ENCODE data around the gene RHBG. TPM values are rescaled to one million over a fixed set of nuclear protein-coding genes. Genes with fewer than 3 reads are reported as not detected.
"Not testable (repeated sequence)": the region's sequence is repeated elsewhere in the genome, so short reads cannot be mapped to it uniquely, and the experiment has no call there.

Gene RHBG
- total RNA-seq (2014; rRNA removed; shearing (Covaris generic)): 0.06 TPM in 1 of 2 replicates, not detected in the other

GRCh38 chr1:156368889-156369684 lies at the start of gene RHBG:
Gene RHBG (plus strand): TSS chr1:156369211. CDS start chr1:156369250, 39 bp downstream.
- DNase-seq (ENCODE audit: low spot score): no peak

- DNase-seq (ENCODE audit: low spot score): no peak
These were observed 49.3 kb upstream of the RHBG start for GRCh38 chr1:156319664-156320063.

- no peak for DNase-seq (ENCODE audit: low spot score)
These were observed 48.5 kb upstream of the RHBG start for GRCh38 chr1:156320560-156320959.

- not testable (repeated sequence) for DNase-seq (ENCODE audit: low spot score)
These were observed 45.8 kb upstream of the RHBG start for GRCh38 chr1:156323179-156323578.

- DNase-seq (ENCODE audit: low spot score): no peak
These were observed 32.8 kb upstream of the RHBG start for GRCh38 chr1:156336242-156336641.

GRCh38 chr1:156337052-156337887 lies 31.7 kb upstream of the RHBG start:
- DNase-seq (ENCODE audit: low spot score): no peak

GRCh38 chr1:156337888-156338179 lies 31.2 kb upstream of the RHBG start:
- no peak for DNase-seq (ENCODE audit: low spot score)

GRCh38 chr1:156338180-156338976 lies 30.6 kb upstream of the RHBG start, which contains the start of the genes CCT3 and TSACC:
Gene CCT3 (minus strand): TSS chr1:156338292. CDS start chr1:156338184, 108 bp downstream.
Gene TSACC (plus strand): TSS chr1:156338526. CDS start chr1:156339758, 1,232 bp downstream.
- peak; percentile 100 for DNase-seq (ENCODE audit: low spot score)

- DNase-seq (ENCODE audit: low spot score): no peak
These were observed 26.6 kb upstream of the RHBG start for GRCh38 chr1:156342166-156342955.

- no peak for DNase-seq (ENCODE audit: low spot score)
These were observed 24.6 kb upstream of the RHBG start for GRCh38 chr1:156344409-156344808.

GRCh38 chr1:156346035-156346434 lies 23.0 kb upstream of the RHBG start:
- not testable (repeated sequence) for DNase-seq (ENCODE audit: low spot score)

- DNase-seq (ENCODE audit: low spot score): no peak
These were observed 22.4 kb upstream of the RHBG start for GRCh38 chr1:156346636-156347035.

- DNase-seq (ENCODE audit: low spot score): no peak
These were observed 21.7 kb upstream of the RHBG start for GRCh38 chr1:156347331-156347730.

- not testable (repeated sequence) for DNase-seq (ENCODE audit: low spot score)
These were observed 16.5 kb upstream of the RHBG start for GRCh38 chr1:156352481-156352880.

GRCh38 chr1:156356262-156356874 lies 12.6 kb upstream of the RHBG start:
- DNase-seq (ENCODE audit: low spot score): no peak

GRCh38 chr1:156356875-156357534 lies 12.0 kb upstream of the RHBG start:
- peak; percentile 49 for DNase-seq (ENCODE audit: low spot score)

GRCh38 chr1:156357977-156358376 lies 11.0 kb upstream of the RHBG start:
- no peak for DNase-seq (ENCODE audit: low spot score)

- no peak for DNase-seq (ENCODE audit: low spot score)
These were observed 10.4 kb upstream of the RHBG start for GRCh38 chr1:156358641-156359040.

- no peak for DNase-seq (ENCODE audit: low spot score)
These were observed 9.8 kb upstream of the RHBG start for GRCh38 chr1:156359249-156359648.

- peak; percentile 27 for DNase-seq (ENCODE audit: low spot score)
These were observed 9.0 kb upstream of the RHBG start for GRCh38 chr1:156359973-156360372.
